Trophoblast cell (in vitro differentiated cells and primary cell): ENCODE results near the gene DEDD2.

Source experiments
- DNase-seq, 2 donors: peaks; one replicate each; pipeline ENCODE4 v3.0.0-alpha.2; 2016
- H2AFZ ChIP-seq: 2 replicates; pipeline ENCODE4 v1.6.1; 2013; ENCODE audit warnings: low read length, moderate library complexity, mild to moderate bottlenecking; ENCODE audit not compliant: insufficient read depth, poor library complexity
- H2AK5ac ChIP-seq: 2 replicates; pipeline ENCODE4 v1.6.1; 2013; ENCODE audit warnings: mild to moderate bottlenecking, low read length
- H2BK120ac ChIP-seq: 2 replicates; pipeline ENCODE4 v1.6.1; 2013; ENCODE audit warnings: low read length, mild to moderate bottlenecking, moderate library complexity; ENCODE audit not compliant: insufficient read depth, poor library complexity
- H2BK12ac ChIP-seq: 2 replicates; pipeline ENCODE4 v1.6.1; 2013; ENCODE audit warnings: mild to moderate bottlenecking, low read length, moderate library complexity
- H2BK5ac ChIP-seq: 2 replicates; pipeline ENCODE4 v1.6.1; 2013; ENCODE audit warnings: low read length, low read depth, moderate library complexity, mild to moderate bottlenecking; ENCODE audit not compliant: poor library complexity
- H3K14ac ChIP-seq: 2 replicates; pipeline ENCODE4 v1.6.1; 2013; ENCODE audit warnings: mild to moderate bottlenecking, low read length
- H3K18ac ChIP-seq: 2 replicates; pipeline ENCODE4 v1.6.1; 2013; ENCODE audit warnings: mild to moderate bottlenecking, low read length
- H3K23ac ChIP-seq: 2 replicates; pipeline ENCODE4 v1.6.1; 2013; ENCODE audit warnings: low read length
- H3K27ac ChIP-seq: 2 replicates; pipeline ENCODE4 v1.5.1; 2013; ENCODE audit warnings: low read depth, mild to moderate bottlenecking, inconsistent platforms, low read length, moderate library complexity
- H3K27me3 ChIP-seq: 2 replicates; pipeline ENCODE4 v1.6.1; 2013; ENCODE audit warnings: inconsistent platforms, mild to moderate bottlenecking, low read length, moderate library complexity; ENCODE audit not compliant: insufficient read depth
- H3K36me3 ChIP-seq, 2 experiments: 1 replicate in 1 of 2; 2 replicates in 1 of 2; pipeline ENCODE4 v1.6.1; 2013; ENCODE audit warnings: low read length in 2 of 2, mild to moderate bottlenecking in 2 of 2, moderate library complexity in 1 of 2; ENCODE audit not compliant: insufficient read depth in 2 of 2, control insufficient read depth in 1 of 2
- H3K4ac ChIP-seq: 2 replicates; pipeline ENCODE4 v1.6.1; 2013; ENCODE audit warnings: low read depth, mild to moderate bottlenecking, low read length, moderate library complexity
- H3K4me1 ChIP-seq, 2 experiments: 1 replicate in 1 of 2; 2 replicates in 1 of 2; pipeline ENCODE4 v1.6.1; 2013; ENCODE audit warnings: low read length in 2 of 2, mild to moderate bottlenecking in 2 of 2, moderate library complexity in 1 of 2; ENCODE audit not compliant: insufficient read depth in 2 of 2, control insufficient read depth in 1 of 2
- H3K4me2 ChIP-seq: 2 replicates; pipeline ENCODE4 v1.6.1; 2013; ENCODE audit warnings: inconsistent platforms, mild to moderate bottlenecking, low read length, moderate library complexity
- H3K4me3 ChIP-seq: 2 replicates; pipeline ENCODE4 v1.5.1; 2013; ENCODE audit warnings: mild to moderate bottlenecking, low read depth, low read length, inconsistent platforms
- H3K79me1 ChIP-seq: one replicate; pipeline ENCODE4 v1.6.1; 2013; ENCODE audit warnings: low read length
- H3K79me2 ChIP-seq: 2 replicates; pipeline ENCODE4 v1.6.1; 2013; ENCODE audit warnings: low read length, mild to moderate bottlenecking; ENCODE audit not compliant: control insufficient read depth, insufficient read depth, poor library complexity
- H3K9ac ChIP-seq: 2 replicates; pipeline ENCODE4 v1.6.1; 2013; ENCODE audit warnings: mild to moderate bottlenecking, low read length
- H3K9me3 ChIP-seq: 2 replicates; pipeline ENCODE4 v1.6.1; 2013; ENCODE audit warnings: low read depth, mild to moderate bottlenecking, control low read depth, inconsistent platforms, low read length; ENCODE audit not compliant: insufficient read depth
- H4K12ac ChIP-seq: 2 replicates; pipeline ENCODE4 v1.6.1; 2013; ENCODE audit warnings: low read depth, mild to moderate bottlenecking, low read length, moderate library complexity
- H4K8ac ChIP-seq: 2 replicates; pipeline ENCODE4 v1.6.1; 2013; ENCODE audit warnings: low read depth, mild to moderate bottlenecking, low read length, moderate library complexity
- H4K91ac ChIP-seq: one replicate; pipeline ENCODE4 v1.6.1; 2013; ENCODE audit warnings: low read depth, mild to moderate bottlenecking, low read length, moderate library complexity
- WGBS: extraction: QIAGEN DNeasy Blood & Tissue Kit; methylation state at CpG from one replicate; pipeline ENCODE4 v1.1.7; 2013; ENCODE audit warnings: missing lambda C conversion rate; ENCODE audit not compliant: insufficient read length, insufficient coverage; ENCODE audit errors: extremely low coverage; 5-methylcytosine and 5-hydroxymethylcytosine counted together

The DEDD2 gene

GRCh38 chr19:42251572-42252358, 34.3 kb upstream of the DEDD2 start:
- no peak overlapping the region for H2BK5ac ChIP-seq
- no peak overlapping the region for H3K18ac ChIP-seq
- no peak overlapping the region for H4K8ac ChIP-seq
- H3K14ac ChIP-seq, result no peak overlapping the region
- H3K27ac ChIP-seq, result no peak overlapping the region
- H3K27me3 ChIP-seq, result no peaks in the 10 kb centered on the region
- no peaks in the 10 kb centered on the region for H3K9me3 ChIP-seq
- no peak overlapping the region for H3K4me3 ChIP-seq
- no peak overlapping the region for H2BK120ac ChIP-seq
- H2BK12ac ChIP-seq, result no peak overlapping the region
- no peak overlapping the region for H3K9ac ChIP-seq
- H3K4me1 ChIP-seq, result peaks cover 18 to 23% of the 10 kb centered on the region in 2 experiments
- H2AK5ac ChIP-seq, result no peak overlapping the region
- H2AFZ ChIP-seq, result no peak overlapping the region
- H3K4ac ChIP-seq, result peak overlapping the region; percentile 57
- H4K12ac ChIP-seq, result no peak overlapping the region
- peak overlapping the region; percentile 33 for H3K4me2 ChIP-seq
- H3K36me3 ChIP-seq, result peaks cover 31 to 38% of the 10 kb centered on the region in 2 experiments
- no peak overlapping the region for H3K23ac ChIP-seq
- no peak overlapping the region for H4K91ac ChIP-seq
- peaks cover 31% of the 10 kb centered on the region for H3K79me1 ChIP-seq
- WGBS, result no CpG with 5 or more reads among the region's 4 CpGs
- peaks cover 32% of the 10 kb centered on the region for H3K79me2 ChIP-seq
- DNase-seq, result no peak

- no CpG with 5 or more reads among the region's 19 CpGs for WGBS
- no peak overlapping the region for H2AK5ac ChIP-seq
- H3K14ac ChIP-seq, result no peak overlapping the region
- H3K4me2 ChIP-seq, result no peak overlapping the region
- no peak overlapping the region for H2BK120ac ChIP-seq
- H3K4ac ChIP-seq, result peak overlapping the region; percentile 27
- H3K27ac ChIP-seq, result no peak overlapping the region
- H3K4me3 ChIP-seq, result no peak overlapping the region
- H3K4me1 ChIP-seq, result peaks cover 20 to 22% of the 10 kb centered on the region in 2 experiments
- H3K79me2 ChIP-seq, result peaks cover 32% of the 10 kb centered on the region
- no peak for DNase-seq
- no peak overlapping the region for H3K9ac ChIP-seq
- H2BK5ac ChIP-seq, result no peak overlapping the region
- H4K91ac ChIP-seq, result no peak overlapping the region
- H3K36me3 ChIP-seq, result peaks cover 37 to 41% of the 10 kb centered on the region in 2 experiments
- no peak overlapping the region for H4K8ac ChIP-seq
- peak overlapping the region; percentile 4 for H3K18ac ChIP-seq
- H3K23ac ChIP-seq, result no peak overlapping the region
- no peaks in the 10 kb centered on the region for H3K27me3 ChIP-seq
- peaks cover 29% of the 10 kb centered on the region for H3K79me1 ChIP-seq
- no peak overlapping the region for H2AFZ ChIP-seq
- no peak overlapping the region for H2BK12ac ChIP-seq
- H3K9me3 ChIP-seq, result no peaks in the 10 kb centered on the region
- H4K12ac ChIP-seq, result no peak overlapping the region
These were observed 33.4 kb upstream of the DEDD2 start for GRCh38 chr19:42250666-42251531.

GRCh38 chr19:42250183-42250665, 32.7 kb upstream of the DEDD2 start:
- peaks cover 37 to 41% of the 10 kb centered on the region in 2 experiments for H3K36me3 ChIP-seq

GRCh38 chr19:42249769-42250168, 32.3 kb upstream of the DEDD2 start:
- Histone ChIP-seq H2AK5ac (no peak overlapping the region), H3K18ac (no peak overlapping the region), H3K9me3 (no peaks in the 10 kb centered on the region), H4K8ac (no peak overlapping the region), H3K14ac (no peak overlapping the region), H2BK120ac (no peak overlapping the region), H3K9ac (no peak overlapping the region), H3K79me2 (peaks cover 27% of the 10 kb centered on the region), H3K27me3 (no peaks in the 10 kb centered on the region), H2BK5ac (no peak overlapping the region), H3K23ac (no peak overlapping the region), H2BK12ac (no peak overlapping the region), H4K91ac (no peak overlapping the region), H4K12ac (no peak overlapping the region), H3K4me1 (peaks cover 19 to 24% of the 10 kb centered on the region in 2 experiments), H3K4me2 (no peak overlapping the region), H3K36me3 (peaks cover 37 to 41% of the 10 kb centered on the region in 2 experiments), H3K4ac (no peak overlapping the region), H2AFZ (no peak overlapping the region), H3K27ac (no peak overlapping the region), H3K79me1 (peaks cover 22% of the 10 kb centered on the region), H3K4me3 (no peak overlapping the region)
- no peak for DNase-seq
- WGBS, result no CpG with 5 or more reads among the region's 6 CpGs

More at GRCh38 chr19:42250183-42250665, 32.7 kb upstream of the DEDD2 start:
- Histone ChIP-seq H3K9me3 (no peaks in the 10 kb centered on the region), H4K91ac (no peak overlapping the region), H3K9ac (no peak overlapping the region), H2AFZ (no peak overlapping the region), H2BK5ac (no peak overlapping the region), H4K12ac (no peak overlapping the region), H3K4me2 (no peak overlapping the region), H3K4me3 (no peak overlapping the region), H3K4me1 (peaks cover 16 to 20% of the 10 kb centered on the region in 2 experiments), H2AK5ac (no peak overlapping the region), H3K14ac (no peak overlapping the region), H3K23ac (no peak overlapping the region), H3K79me2 (peaks cover 28% of the 10 kb centered on the region), H3K79me1 (peaks cover 22% of the 10 kb centered on the region), H3K4ac (peak overlapping the region; percentile 27), H2BK120ac (no peak overlapping the region), H4K8ac (no peak overlapping the region), H3K27ac (no peak overlapping the region), H2BK12ac (no peak overlapping the region), H3K18ac (no peak overlapping the region), H3K27me3 (no peaks in the 10 kb centered on the region)
- WGBS, result no CpG with 5 or more reads among the region's 15 CpGs
- no peak for DNase-seq
